HG03135 (cell line): Measurements from ENCODE around the gene LDLRAP1.
"Not testable (repeated sequence)": the region's sequence is repeated elsewhere in the genome, so short reads cannot be mapped to it uniquely, and the experiment has no call there.

Experiments
- ATAC-seq: cut with Tn5 transposase; IDR thresholded peaks from one replicate; pipeline ENCODE4 v1.9.1; 2021; ENCODE audit warnings: mild to moderate bottlenecking, moderate library complexity; ENCODE audit not compliant: unreplicated experiment

Gene LDLRAP1, protein sequence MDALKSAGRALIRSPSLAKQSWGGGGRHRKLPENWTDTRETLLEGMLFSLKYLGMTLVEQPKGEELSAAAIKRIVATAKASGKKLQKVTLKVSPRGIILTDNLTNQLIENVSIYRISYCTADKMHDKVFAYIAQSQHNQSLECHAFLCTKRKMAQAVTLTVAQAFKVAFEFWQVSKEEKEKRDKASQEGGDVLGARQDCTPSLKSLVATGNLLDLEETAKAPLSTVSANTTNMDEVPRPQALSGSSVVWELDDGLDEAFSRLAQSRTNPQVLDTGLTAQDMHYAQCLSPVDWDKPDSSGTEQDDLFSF

GRCh38 chr1:25543425-25544242, at the start of gene LDLRAP1:
Gene LDLRAP1 (plus strand): TSS chr1:25543606. CDS start chr1:25543699, 93 bp downstream.
- peak; percentile 71 for ATAC-seq

DNA sequence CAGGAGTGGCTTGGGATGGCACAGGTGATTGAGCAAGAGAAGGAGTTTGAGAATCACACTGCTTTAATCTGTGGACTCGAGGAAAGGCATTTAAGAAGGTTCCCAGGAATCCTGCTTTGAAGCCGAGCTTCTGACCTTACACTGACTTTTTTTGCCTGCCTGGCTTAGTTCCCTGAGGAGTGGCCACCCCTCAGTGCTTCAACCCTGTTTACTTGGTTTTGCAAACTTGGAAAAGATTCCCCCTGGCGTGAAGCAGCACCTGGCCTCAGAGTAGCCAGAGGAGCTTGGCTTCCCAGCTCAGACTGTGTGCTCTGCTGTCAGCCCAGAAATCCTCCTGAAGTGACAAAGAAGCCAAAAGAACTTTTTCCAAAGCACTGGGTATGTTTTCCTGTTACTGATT, 48.5 kb upstream of the LDLRAP1 start:
- ATAC-seq, result no peak

DNA sequence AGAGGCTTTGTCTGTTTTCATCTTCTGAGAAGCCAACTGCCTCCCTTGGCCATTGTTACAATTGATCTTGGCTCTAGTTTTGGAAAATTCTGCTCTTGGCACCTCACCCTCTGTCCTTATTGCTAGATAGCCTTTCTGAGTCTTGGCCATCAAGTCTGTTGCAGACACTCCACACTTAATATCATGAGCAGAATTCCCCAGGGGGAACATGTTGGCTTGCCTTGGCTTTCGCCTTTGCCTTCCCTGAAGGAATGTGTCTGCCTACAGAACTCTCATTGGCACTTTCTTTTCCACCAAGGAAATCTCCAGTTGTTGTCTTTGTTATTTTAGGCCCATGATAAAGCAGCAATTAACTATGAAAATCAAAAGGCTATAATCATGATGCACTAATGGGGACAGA, 42.7 kb upstream of the LDLRAP1 start:
- ATAC-seq, result no peak

DNA sequence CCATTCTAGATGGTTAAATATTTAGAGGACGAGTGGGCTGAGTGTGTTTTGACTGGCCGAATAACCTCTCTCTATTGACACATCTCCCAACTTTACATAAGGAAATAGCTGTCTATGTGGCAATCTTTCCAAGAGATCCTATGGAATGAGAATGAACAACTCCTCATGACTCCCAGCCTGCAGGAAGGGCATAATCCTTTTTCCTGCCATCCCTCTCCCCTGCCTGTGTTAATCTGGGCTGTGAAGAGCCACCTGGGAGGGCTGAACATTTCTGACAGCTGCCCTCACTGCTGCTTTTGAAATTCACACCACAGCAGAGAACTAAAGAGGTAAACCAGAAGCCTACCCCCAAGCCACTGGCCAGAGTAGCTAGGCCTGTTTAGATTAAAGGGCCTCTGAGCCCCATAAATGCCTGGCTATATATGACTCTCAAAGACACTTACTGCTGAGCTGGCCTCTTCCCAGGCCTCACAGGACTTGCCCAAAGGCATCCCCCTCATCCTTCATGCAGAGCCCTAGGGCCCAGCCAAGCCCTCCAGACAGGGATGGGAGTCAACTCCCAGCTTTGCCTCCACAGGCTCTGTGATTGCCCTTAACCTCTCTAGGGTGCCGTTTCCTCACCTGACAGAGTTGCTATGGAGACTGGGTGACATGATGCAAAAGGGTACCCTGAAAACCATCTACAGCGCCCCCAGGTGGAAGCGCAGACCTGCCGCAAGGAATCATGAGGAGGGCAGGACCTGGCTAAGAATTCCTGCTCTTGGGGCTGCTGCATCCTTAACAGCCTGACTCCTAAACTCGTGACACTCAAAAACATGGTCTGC, 42.0 kb upstream of the LDLRAP1 start:
- no peak for ATAC-seq

DNA sequence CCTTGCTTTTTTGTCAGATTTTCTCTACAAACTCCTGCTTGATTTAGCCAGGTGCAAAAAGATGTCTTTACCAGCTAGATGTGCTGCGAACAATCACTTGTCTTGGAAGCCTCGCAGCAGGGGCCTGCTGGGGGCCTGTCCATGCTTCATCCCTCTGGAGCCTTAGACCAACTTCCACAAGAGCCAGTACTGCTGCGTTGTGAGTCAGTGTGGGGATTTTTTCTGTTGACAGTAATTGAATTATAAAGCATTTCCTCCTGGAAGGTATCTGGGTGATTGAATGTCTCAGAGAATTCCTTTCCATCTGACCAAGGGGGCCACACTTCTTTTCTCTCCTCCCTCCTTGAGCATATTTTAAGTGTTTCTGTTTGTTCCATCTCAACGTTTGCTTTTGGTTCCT, 40.4 kb upstream of the LDLRAP1 start:
- ATAC-seq, result no peak

- no peak for ATAC-seq
Measured at GRCh38 chr1:25503551-25504426, 39.6 kb upstream of the LDLRAP1 start.

GRCh38 chr1:25504706-25505595, 38.5 kb upstream of the LDLRAP1 start:
- no peak for ATAC-seq

GRCh38 chr1:25505656-25506385, 37.6 kb upstream of the LDLRAP1 start:
- no peak for ATAC-seq

GRCh38 chr1:25506566-25507463, 36.6 kb upstream of the LDLRAP1 start:
- not testable (repeated sequence) for ATAC-seq

- no peak for ATAC-seq
Measured at GRCh38 chr1:25513666-25514065, 29.7 kb upstream of the LDLRAP1 start.

GRCh38 chr1:25515033-25515432, 28.4 kb upstream of the LDLRAP1 start:
- ATAC-seq, result no peak

- no peak for ATAC-seq
Measured at GRCh38 chr1:25516686-25517085, 26.7 kb upstream of the LDLRAP1 start.

DNA sequence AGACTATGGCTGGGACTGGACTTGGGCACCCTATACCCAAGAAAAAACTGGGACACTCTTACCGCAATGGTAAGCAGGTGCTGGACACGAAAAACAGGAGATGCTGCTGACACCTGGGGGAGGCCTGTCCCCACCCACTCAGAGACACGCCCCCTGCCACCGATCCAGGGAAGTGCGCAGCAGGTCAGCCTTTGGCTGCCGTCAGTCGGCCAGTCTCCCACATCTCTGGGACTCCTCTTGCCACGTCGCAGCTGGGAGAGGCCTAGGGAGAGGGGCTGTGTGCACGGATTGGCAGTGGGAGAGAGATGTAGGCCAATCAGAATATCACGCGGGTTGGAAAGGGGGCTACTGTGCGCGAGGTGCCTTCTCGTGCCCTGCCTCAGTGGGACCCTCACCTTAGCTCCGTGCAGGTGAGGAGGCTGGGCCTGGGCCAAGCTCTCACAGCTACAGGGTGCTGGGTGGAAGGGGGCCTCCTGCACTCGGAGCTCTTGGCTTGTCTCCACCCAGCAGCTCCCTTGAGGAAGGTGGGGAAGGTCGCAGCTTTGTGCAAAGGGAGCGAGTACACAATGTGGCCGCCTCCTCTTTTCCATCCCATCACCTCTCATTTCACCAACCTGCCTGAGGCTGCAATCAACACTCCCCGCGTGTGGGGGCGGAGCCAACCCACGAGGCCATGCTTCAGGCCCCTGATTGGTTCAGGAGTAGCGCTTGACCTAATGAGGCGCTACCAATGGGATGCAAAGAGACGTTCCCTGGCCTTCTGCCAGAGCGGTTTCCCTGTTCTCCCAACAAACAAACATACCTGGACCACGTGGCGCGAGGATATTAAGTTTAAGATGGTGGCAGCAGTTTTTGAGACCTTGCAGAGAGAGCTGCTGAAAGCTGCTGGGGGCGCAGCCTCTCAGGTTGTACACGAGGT, 25.7 kb upstream of the LDLRAP1 start:
- ATAC-seq, result no peak

DNA sequence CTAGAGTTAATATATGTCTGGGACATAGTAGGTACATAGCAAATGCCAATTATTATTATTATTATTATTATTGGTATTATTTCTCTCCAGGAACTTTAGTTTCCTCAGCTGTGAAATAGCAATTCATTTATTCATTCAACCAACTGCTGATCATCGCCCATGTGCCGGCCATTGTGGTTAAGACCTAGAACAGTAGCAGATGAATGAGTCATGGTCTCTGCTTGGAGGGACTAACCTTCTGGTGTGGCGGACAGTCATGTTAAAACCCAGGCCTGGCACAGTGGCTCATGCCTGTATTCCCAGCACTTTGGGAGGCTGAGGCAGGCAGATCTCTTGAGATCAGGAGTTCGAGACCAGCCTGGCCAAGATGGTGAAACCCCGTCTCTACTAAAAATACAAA, 23.8 kb upstream of the LDLRAP1 start:
- no peak for ATAC-seq

DNA sequence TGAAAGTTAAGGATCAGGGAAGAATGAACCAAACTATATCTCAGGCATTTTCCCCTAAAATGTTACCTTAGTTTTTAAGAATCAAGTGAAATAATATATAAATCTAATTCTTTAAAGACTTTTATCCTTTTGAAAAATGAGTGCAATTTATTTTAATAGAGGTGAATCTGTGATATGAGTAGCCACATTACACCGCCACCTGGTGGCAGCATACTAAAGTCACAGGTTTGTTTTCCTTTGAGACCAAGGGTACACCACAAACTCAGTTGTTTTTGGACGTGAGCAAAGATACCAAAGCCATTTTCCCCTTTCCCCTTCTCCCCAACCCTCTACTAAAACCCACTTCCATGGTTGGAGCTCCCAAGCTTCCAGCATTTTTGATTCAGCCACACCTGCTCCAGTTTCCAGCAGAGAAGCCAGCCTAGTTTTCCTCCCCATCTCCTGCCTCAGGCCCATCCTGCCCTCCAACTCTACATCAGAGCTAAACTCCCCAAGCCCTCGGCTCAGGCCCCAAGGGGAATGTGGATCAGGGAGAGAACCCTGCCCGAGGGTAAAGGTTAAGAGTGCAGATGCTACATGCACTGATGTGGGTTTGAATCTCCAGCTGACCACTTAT, 22.9 kb upstream of the LDLRAP1 start:
- no peak for ATAC-seq

GRCh38 chr1:25522031-25522655, 21.3 kb upstream of the LDLRAP1 start:
- no peak for ATAC-seq
